ENCODE measurements around the gene LILRA5. TPM values are rescaled to one million over a fixed set of nuclear protein-coding genes. Genes with fewer than 3 reads are reported as not detected.

The LILRA5 gene
- total and polyA plus RNA-seq, 10 donors: 16.3 to 262 (median 75.9) TPM

DNA sequence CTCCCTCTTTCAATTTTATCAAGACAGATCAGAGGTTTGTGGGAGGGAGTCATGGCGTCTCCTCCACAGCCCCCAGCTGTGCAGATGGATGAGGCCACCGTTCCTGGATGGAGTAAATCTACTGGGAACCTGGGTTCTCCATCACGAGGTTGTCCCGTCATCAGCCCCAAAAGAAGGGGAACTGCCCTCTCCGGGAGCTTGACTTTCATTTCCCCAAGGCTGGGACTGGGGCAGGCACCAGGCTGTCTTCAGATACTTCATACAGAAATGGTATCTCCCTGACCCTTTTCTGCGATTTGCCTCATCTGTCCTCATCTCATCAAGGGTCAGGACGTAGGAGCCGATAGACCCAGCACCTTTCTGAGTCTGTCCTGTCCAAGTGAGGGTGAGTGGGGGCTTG is 41.9 kb downstream of the LILRA5 start:
- peaks cover 0 to 23% (median 0%) of the 10 kb centered on the region in 6 donors for H3K36me3 ChIP-seq
- H3K4me1 ChIP-seq: peaks cover 0 to 38% (median 5%) of the 10 kb centered on the region in 6 donors
- no peak overlapping the region for H3K4me3 ChIP-seq
- H3K27me3 ChIP-seq (replicated peaks in 1 of 7): peaks cover 0 to 30% (median 0%) of the 10 kb centered on the region in 7 donors
- H3K9me3 ChIP-seq: no peaks in the 10 kb centered on the region
- TF ChIP-seq POLR2AphosphoS5 (IDR thresholded peaks at IDR 0.05) (peak in 2 of 3 donors; percentile 30 to 55), POLR2A (IDR thresholded peaks at IDR 0.05) (no peak)
- 47 to 77% (median 65%) methylated on average over 8 of the region's 8 CpGs for WGBS, 5 donors
- intact Hi-C loops (cut with DNase I; ENCODE audit: low total_unique reads): no loop called here
- DNase-seq: peak; percentile 79
- peak overlapping the region in 6 of 8 donors; percentile 22 to 83 (median 73) for H3K27ac ChIP-seq

DNA sequence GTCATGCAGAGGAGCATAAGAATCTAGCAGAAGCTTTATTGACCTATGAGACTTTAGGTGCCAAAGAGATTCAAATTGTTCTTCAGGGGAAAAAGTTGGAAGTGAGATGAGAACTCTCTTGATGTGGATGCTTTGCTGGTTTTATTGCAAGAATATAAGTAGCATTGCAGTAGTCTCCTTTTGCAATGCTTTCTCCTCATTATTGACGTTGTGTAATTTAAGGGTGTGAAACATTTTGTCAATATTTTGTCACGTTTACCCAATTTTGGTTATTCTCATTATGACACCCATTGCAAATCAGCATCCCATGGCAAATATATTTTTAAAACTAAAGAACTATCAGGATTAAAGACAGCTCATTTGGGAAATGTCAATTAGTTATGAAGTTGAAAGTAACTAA is 44.0 kb downstream of the LILRA5 start:
- WGBS, 5 donors: 38 to 74% (median 46%) methylated on average over 2 of the region's 2 CpGs

DNA sequence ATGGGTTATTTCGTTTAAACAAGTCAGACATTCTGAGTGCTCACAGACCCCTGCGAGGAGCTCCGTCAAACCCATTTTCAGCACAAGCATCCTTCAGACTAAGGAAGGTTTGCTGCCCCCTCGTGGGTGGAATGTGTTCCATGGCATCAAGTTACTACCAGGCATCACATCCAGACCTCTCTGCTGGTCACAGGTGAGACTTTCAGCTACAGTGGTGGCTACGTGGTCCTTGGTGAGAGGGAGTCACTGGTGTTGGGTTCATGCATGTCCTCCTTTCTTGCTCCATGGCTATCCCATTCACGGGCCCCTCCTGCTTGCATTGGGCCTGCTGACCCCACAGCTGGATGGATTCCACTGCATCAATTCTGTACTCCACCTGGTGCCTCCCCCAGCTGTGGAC is 46.8 kb downstream of the LILRA5 start:
- intact Hi-C loops (cut with DNase I; ENCODE audit: low total_unique reads): no loop called here
- H3K27ac ChIP-seq: peak overlapping the region in 1 of 8 donors; percentile 1
- DNase-seq: peak; percentile 89
- no peaks in the 10 kb centered on the region for H3K36me3 ChIP-seq
- no peak for TF ChIP-seq POLR2A (IDR thresholded peaks at IDR 0.05)
- peak in 1 of 3 donors; percentile 45 for TF ChIP-seq POLR2AphosphoS5 (IDR thresholded peaks at IDR 0.05)
- peak; percentile 57 to 89 (median 83) for TF ChIP-seq CTCF (IDR thresholded peaks at IDR 0.05 in 8 of 11, conservative IDR thresholded peaks at IDR 0.05 in 3 of 11)
- 6 to 12% (median 10%) methylated on average over 6 of the region's 6 CpGs for WGBS, 5 donors
- peaks cover 0 to 24% (median 0%) of the 10 kb centered on the region in 7 donors for H3K27me3 ChIP-seq (replicated peaks in 1 of 7)
- H3K4me1 ChIP-seq: peaks cover 0 to 18% (median 5%) of the 10 kb centered on the region in 6 donors
- H3K4me3 ChIP-seq: no peak overlapping the region
- no peaks in the 10 kb centered on the region for H3K9me3 ChIP-seq

More for the DNA sequence above, 44.0 kb downstream of the LILRA5 start:
- Histone ChIP-seq H3K9me3 (no peaks in the 10 kb centered on the region), H3K27me3 (replicated peaks in 1 of 7) (peaks cover 0 to 31% (median 0%) of the 10 kb centered on the region in 7 donors), H3K27ac (peak overlapping the region in 2 of 8 donors; percentile 42 to 43), H3K4me1 (peaks cover 0 to 28% (median 7%) of the 10 kb centered on the region in 6 donors), H3K36me3 (peaks cover 0 to 2% (median 0%) of the 10 kb centered on the region in 6 donors), H3K4me3 (no peak overlapping the region)
- intact Hi-C loops (cut with DNase I; ENCODE audit: low total_unique reads): no loop called here
- TF ChIP-seq POLR2AphosphoS5 (IDR thresholded peaks at IDR 0.05) (no peak), CTCF (IDR thresholded peaks at IDR 0.05 in 8 of 11, conservative IDR thresholded peaks at IDR 0.05 in 3 of 11) (no peak), POLR2A (IDR thresholded peaks at IDR 0.05) (no peak)
- DNase-seq: no peak

GRCh38 chr19:54262470-54262869 is 50.5 kb downstream of the LILRA5 start:
- no peak for DNase-seq
- no peaks in the 10 kb centered on the region for H3K36me3 ChIP-seq
- H3K9me3 ChIP-seq: no peaks in the 10 kb centered on the region
- peaks cover 0 to 14% (median 5%) of the 10 kb centered on the region in 6 donors for H3K4me1 ChIP-seq
- no peak overlapping the region for H3K27ac ChIP-seq
- intact Hi-C loops (cut with DNase I; ENCODE audit: low total_unique reads): no loop called here
- H3K27me3 ChIP-seq (replicated peaks in 1 of 7): peaks cover 0 to 20% (median 0%) of the 10 kb centered on the region in 7 donors
- TF ChIP-seq CTCF (IDR thresholded peaks at IDR 0.05 in 8 of 11, conservative IDR thresholded peaks at IDR 0.05 in 3 of 11): no peak
- H3K4me3 ChIP-seq: no peak overlapping the region
- WGBS, 5 donors: 81 to 92% (median 89%) methylated on average over 2 of the region's 2 CpGs
